ENCODE measurements around the gene HSPA12B.

HSPA12B gene

DNA sequence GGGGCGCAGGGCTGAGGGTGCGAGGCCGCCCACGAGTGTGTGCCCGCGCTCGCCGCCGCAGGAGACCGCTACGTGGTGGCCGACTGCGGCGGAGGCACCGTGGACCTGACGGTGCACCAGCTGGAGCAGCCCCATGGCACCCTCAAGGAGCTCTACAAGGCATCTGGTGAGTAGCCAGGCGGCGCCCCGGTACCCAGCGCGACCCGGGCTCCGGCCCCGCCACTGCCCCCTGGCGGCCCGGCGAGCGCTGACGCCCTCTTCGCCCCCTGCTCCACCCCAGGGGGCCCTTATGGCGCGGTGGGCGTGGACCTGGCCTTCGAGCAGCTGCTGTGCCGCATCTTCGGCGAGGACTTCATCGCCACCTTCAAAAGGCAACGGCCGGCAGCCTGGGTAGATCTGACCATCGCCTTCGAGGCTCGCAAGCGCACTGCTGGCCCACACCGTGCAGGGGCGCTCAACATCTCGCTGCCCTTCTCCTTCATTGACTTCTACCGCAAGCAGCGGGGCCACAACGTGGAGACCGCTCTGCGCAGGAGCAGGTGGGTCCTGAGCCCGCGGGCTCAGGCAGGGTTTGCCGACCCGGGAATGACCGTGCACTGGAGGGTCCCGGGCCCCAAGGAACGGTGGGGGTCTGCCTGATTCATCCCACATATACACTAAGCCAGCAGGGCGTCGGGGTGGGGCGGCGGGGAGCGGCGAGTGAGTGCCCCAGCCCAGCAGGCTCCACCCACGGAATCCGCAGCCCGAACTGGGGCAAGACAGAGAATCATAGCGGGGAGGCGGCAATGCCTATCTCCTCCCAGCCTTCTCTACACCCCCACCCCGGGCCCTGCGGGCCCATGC is 17.4 kb downstream of the HSPA12B start:
- DNase-seq: no peak

DNA sequence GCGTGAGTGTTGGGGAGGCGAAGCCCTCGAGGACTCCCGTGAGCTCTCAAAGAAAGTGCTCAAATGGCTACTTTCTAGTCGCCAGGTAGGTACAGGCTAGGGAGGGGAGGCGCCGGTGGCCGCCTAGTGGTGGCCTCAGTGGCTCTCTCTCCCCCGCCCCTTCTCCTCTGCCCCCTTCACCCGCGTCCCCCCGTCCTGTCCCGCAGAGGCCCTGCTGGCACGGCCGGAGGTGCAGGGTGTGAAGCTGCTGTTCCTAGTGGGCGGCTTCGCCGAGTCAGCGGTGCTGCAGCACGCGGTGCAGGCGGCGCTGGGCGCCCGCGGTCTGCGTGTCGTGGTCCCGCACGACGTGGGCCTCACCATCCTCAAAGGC is 18.8 kb downstream of the HSPA12B start:
- DNase-seq: no peak

DNA sequence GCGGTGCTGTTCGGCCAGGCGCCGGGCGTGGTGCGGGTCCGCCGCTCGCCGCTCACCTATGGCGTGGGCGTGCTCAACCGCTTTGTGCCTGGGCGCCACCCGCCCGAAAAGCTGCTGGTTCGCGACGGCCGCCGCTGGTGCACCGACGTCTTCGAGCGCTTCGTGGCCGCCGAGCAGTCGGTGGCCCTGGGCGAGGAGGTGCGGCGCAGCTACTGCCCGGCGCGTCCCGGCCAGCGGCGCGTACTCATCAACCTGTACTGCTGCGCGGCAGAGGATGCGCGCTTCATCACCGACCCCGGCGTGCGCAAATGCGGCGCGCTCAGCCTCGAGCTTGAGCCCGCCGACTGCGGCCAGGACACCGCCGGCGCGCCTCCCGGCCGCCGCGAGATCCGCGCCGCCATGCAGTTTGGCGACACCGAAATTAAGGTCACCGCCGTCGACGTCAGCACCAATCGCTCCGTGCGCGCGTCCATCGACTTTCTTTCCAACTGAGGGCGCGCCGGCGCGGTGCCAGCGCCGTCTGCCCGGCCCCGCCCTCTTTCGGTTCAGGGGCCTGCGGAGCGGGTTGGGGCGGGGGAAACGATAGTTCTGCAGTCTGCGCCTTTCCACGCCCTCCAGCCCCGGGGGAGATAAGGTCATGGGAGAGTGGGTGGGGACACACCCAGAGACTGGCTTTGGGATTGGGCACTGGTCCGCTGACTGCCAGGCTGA is 19.3 kb downstream of the HSPA12B start:
- peak; percentile 48 for DNase-seq

DNA sequence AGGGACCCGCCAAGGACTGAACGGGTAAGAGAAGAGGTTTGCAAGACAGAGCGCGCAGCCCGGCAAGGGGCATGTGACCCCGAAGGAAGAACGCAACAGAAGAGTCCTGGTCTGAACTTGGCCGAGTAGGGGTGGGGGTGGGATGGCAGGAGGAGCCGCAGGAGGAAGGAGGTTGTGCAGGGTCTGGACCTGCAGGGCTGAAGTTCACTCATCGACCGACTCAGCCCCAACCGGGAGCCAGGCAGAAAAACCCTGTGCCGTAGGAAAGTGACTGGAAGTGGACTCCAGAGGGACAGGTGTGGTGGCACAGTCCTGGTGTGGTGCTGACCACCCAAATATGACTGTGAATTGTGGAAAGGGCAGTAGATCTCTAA is 19.9 kb downstream of the HSPA12B start:
- no peak for DNase-seq

- DNase-seq: peak; percentile 67
Measured at GRCh38 chr20:3753098-3753497, 20.6 kb downstream of the HSPA12B start.

DNA sequence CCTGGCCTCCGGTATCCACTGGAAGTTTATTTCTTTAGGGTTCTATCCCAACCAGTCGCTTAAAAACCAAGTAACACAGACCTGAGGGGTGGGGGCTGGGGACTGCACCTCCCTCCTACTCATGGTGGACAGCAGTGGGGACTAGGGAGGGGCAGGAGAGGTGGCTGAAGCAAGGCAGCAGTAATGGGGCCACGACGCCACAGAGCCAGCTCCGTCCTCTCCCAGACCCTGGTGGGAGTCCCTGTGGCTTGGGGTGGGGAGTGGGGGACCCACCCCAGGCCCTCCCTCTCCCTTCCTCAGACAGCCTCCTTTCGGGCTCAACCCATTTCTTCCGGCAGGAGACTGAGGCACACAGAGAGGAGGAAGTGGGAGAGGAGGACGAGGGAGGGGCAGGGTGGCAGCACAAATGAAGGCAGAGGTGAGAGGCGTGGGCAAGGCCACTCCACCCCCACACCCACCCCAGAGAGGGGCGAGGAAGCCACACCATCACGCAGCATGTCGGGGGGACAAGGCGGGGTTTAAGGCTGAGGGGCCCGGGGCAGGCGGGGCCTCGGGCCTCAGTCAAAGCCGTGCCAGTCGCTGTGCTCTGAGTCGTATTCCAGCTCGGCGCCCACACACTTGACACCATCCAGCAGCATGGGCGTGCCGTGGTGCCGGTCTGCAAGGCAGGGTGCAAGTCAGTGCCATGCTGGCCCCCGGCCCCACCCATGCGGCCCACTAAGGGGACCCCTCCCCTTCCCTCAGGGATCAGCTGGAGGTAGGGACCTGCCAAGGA is 21.2 kb downstream of the HSPA12B start:
- DNase-seq: no peak

DNA sequence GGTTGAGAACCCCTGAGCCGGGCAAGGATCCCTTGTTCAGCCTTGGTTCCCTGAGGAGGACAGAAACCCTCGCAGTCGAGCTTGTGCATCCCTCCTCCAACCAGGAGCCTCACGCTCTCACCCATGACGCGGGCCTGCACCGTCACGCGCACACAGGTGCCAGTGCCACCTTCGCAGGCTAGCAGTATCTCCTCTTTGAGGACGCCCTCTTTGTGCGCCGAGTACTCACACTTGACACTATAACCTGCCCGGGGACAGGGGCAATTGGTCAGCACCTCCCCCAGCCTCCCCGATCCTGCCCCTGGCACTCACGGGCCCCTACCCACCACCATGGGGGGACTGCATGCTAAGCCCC is 21.8 kb downstream of the HSPA12B start:
- no peak for DNase-seq

GRCh38 chr20:3755269-3755668 is 22.8 kb downstream of the HSPA12B start:
- DNase-seq: no peak

- DNase-seq: no peak
Measured at GRCh38 chr20:3755814-3756480, 23.5 kb downstream of the HSPA12B start.

DNA sequence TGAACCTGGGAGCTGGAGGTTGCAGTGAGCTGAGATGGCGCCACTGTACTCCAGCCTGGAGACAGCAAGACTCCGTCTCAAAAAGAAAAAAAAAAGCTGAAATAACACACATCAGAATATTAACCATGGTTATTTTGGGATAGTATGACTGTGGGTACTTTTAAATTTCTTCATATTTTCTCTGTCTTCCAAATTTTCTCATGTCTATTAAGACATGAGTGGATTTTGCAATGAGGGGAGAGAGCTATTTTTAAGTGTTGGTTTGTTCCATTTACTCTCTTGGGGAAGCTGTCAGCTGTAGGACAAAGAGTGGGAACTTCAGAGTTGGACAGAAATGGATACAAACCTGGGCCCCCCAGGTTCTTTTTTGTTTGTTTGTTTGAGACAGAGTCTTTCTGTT is 24.8 kb downstream of the HSPA12B start:
- DNase-seq: no peak

DNA sequence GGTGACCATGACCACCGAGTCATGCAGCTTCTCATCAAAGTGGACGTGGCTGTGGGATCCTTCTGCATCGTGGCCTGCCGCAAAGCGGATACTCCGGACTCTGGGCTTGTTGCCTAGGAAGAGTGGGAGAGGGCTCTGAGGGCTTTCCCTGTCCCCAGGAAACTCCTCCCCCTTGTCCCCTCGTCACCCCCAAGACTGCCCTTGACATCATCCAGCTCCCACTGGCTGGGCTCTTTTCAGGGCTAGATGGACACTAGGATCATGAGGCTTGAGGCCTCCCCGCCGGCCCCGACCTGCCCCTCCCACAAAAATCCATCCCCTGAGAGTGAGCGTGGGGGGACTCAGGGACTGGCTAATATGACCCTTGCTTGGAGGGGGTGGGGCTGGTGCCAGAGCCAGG is 26.1 kb downstream of the HSPA12B start:
- DNase-seq: no peak

DNA sequence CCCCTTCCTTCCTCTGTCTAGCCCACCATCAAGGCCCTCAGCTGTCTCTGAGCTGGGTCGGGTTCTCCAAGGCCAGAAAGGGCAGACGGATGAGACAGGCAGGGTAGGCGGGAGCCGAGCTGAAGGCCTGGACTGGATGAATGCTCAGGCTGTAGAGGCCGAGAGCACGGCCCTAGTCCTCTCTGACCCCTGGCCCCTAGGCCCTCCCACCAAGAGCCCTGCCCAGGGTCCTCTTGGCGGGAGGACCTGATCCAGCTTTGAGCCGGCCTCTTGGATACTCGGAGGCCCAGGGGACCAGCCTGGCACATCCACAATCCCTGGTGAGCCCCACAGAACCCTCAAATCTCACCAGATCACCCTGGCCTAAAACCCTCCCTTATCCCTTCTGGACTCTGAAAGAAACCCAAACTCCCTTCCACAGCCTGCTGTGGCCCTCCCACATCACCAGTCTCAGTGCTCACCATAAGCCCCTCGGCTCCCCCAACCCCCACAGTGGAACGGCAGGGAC is 26.9 kb downstream of the HSPA12B start:
- DNase-seq: no peak

- DNase-seq: no peak
Measured at GRCh38 chr20:3759884-3760283, 27.4 kb downstream of the HSPA12B start.

DNA sequence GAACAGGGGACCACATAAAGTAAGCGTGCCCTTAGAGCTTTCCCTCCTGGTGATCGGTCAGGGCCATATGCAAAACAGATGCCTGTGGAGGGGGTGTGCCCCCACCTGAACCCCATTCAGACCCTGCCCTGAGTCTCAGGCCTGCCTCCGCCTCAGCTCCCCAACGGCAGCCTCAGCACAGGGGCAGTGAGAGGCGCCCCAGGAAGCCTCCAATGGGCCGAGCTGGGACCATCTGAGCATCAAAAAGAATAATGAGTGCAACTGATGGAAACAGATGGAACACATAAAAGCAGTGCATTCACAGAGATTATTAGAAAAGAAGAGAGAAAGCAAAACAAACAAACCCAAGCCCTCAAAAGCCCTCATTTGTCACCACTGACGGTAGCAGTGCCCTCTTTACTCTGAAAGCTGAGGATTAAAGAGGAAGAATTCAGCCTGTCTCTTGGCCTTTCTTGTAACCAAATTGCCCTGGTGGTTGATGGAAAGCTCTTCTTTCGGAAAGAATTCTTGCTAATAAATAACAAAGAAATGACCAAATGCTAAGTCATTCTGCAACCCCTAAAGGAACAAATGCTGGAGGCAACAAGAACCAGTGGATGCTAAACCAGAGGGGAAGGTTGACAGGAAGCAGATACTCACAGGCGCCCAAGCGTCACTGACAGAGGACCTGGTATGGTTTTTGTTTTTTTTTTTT is 28.3 kb downstream of the HSPA12B start:
- no peak for DNase-seq

GRCh38 chr20:3763671-3764601 is 31.5 kb downstream of the HSPA12B start:
- DNase-seq: no peak

DNA sequence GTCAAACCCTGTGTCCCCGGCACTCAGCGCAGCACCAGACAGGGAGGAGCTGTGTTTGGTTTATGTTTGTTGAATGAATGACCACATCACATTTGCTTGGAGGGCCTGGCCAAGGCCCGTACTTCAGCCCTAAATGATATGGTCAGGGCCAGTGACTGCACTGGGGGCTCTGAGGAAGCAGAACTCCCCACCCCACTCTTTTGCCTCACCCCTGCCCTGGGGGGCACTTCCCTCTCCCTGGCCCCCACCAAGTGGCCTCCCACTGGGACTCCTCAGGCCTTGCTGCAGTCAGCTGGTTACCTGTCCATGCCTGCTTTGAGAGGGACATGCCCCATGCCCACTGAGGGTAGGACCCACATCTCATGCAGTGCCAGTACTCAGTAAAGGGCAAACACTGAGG is 32.2 kb downstream of the HSPA12B start:
- no peak for DNase-seq

DNA sequence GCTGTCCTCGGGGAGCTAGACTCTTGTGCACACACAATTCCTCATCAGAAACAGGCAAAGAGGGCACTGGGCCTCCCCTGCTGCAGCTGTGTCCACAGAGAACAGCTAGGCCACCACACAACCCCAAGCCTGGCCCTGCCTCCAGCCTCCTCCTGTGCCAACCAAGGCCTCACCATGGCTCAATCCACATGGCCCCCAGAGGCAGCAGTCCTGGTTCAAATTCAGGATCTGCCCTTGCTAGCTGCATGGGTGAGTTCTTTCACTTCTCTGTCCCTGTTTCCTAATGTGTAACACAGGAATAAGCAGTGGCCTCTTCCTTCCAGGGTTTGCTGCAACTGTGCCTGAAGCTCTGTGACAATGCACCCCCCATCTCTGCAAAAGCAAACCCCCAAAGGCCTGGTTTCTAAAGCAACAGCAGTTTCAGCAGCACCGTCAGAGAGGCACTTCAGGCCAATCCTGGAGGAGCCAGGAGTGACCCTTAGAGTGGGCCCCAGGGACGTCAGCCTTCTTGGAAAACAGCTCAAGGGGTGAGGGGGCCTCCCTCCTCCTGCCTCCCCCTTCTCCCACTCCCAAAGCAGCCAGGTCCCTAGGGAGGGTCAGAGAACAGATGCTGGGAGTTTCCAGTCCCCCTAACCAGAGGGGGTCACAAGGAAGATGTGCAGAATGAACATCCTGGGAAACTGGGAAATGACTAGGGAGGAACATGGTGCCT is 32.8 kb downstream of the HSPA12B start:
- DNase-seq: no peak

DNA sequence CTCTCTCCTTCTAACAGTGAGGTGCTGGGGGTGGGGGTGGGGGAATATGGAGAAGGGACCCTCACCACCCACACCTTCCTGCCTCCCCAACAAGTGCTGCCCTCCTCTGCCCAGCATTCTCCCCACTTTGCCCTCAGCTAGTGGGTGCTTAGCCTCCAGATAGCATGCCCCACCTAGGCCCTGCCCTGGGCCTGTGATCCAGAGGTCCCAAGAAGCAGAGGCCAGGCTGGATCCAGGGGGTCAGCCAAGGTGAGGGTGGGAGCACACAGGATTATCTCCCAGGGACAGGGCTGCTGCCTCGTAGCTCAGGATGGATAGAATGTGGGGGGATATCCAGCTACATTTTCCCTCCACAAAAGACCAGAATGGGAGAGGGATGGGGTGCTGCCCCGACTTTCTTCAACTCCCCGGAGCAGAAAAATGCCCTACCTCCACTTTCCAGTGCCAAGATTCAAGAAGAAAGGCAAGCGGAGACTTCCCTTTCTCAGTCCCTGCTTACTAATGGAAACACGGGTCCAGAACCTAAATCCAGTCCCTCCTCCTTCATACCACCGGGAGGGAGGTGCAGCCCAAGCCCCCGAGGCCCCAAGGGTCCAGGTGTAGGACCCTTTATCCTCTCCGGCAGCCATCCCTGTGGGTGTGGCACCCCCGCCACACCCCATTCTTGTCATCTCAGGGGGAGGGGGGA is 34.1 kb downstream of the HSPA12B start:
- no peak for DNase-seq

DNA sequence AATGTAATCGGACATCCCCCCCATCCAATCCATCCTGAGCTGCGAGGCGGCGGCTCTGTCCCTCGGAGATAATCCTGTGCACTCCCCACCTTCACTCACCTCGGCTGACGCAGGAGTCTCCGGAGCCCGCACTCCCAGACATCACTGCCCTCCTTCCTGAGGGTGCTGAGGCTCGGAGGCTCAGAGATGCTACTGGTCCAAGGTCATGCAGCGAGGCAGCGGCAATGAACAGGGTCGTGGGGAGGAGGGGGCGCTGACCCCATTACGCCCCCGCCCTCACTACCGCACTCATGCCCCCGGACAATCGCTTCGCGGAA is 34.6 kb downstream of the HSPA12B start:
- no peak for DNase-seq

Measured in CD4-positive, alpha-beta T cell treated with Interleukin-4 for 4 hours (primary cell).